NCI-H146 treated with DMSO at 0.1 percent for 48 hours (cell line): ENCODE results near the gene FOXO3.

Source experiments
- DNase-seq: peaks from one replicate; lab custom pipeline; 2025; ENCODE audit not compliant: unreplicated experiment; lab: John Stamatoyannopoulos, UW

The FOXO3 gene

DNA sequence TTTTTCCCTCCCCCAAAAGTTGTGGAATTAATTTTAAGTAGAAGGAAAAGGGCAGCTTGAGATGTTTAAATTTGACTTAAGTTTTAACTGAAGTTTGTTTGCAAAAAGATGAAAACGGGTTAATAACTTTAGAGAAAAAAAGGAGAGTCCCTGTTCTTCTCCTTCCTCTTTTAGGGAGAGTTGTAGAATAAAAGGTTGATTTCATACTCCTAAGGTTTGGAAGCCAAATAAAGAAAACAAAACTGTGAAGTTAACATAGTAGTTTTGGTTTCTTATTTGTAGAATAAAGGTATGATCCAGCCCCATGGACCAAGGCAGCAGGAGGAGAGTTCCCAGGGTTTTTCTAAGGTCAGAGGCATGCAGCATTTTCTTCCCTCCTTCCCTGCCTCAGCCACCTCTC lies 33.4 kb downstream of the FOXO3 start:
- no peak for DNase-seq

DNA sequence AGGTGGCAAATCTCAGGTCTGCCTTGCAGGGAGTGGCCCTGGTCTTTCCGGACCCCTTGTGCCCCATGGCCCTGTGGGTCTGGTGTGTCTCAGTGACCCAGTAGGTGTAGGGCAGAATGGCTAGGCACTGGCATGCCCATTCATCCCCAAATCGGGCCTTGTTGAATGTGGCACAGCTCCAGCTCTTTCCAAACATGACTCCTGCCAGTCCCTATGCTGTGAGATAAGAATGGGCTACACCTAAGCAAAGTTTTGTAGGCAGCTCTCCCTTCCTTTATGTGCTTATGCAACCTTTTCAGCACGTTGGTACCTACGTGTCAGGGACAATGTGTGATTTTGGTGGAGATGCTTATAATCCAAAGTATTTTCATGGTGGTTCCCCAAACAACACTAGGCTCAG lies 33.9 kb downstream of the FOXO3 start:
- DNase-seq = no peak

DNA sequence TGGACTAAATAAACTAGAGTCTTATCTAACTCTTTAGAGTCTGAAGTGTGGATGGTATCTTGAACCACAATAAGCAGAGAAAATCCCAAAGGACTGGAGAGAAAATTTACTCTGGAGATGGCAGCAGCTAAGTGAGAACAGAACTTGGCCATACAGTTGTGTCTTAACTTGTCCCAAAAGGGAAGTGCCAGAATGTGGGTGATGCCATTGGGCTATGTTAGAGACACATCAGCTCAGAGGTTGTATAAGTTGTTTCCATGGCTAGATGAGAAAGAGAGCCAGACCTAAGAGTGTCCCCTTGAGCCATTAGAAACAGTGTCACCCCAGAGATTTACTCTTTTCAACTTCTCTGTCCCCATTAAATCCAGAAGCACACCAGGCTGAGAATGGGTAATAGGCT lies 36.2 kb downstream of the FOXO3 start:
- DNase-seq = no peak

DNA sequence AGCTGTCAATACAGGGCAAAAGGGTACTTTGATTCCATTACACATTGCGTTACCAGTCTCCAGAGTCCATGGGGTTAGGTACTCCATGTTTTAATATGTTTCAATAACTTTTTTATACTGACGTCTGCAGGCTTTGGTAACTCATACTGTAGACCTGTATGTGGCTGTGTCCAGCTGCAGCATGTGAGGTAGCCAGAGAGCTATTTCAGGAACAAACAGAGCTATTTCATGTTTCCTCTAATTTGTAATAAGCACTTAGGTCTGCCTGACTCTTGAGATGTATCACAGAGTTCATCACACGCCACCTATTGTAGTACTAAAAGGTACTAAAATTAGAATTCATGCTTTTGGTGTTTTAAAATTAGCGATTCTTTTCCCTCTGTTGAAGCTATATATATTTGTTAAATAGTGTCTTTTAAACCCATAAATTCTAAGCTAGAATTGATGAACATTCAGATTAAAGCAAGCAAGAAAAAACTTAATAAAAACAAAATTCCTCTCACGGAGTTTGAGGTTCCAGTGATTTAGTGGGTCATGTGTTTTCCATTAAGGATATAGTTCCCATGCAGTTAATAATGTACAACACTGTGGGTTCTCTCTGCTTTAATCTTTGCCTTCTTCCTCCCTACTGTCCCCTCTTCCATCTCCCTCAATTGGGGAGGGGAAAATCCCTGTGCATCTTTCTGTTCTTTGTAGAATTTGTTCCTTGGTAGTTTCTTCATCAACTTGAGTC lies 37.0 kb downstream of the FOXO3 start:
- DNase-seq = no peak

DNA sequence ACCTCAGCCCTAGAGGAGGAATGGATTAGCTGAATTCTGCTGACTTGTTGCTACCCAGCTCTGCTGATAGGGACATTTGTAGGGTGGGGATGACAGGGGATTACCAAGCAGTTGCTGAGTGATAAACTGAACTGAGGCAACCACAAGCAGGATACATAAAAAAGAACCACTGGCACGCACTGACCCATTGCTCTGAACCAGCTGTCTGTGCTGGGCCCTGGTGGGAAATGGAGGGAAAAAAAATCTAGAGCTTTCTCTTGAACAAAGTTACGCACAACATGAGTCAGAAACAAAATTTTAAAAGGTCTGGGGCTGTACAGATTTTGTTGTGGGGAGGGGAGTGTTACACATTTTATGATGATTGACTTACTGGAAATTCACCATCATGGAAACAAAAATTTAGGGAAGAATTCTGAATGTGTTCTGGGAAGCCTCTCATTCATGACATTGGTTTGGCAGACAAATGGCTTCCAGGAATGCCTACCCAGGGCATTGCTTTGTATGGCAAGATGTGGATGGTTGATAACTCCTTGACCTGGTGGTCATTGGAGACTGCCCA lies 37.7 kb downstream of the FOXO3 start:
- no peak for DNase-seq

DNA sequence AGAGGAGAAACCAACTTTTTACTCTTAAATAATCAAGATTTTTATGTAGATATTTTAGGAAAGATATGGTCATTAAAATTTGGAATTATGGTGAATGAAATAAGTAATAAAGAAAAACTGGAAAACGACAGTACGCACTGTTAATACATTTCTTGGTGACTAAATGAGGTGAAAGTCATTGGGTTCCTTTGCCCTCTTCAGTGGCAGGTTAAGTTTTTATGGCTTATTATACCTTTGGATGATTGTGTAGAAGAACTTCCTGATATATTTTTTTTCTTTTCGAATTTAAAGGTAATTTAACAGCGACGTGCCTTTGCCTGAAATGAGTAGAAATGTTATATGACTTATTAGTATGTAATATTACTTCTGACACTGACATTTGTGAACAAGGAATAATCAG lies 43.4 kb downstream of the FOXO3 start:
- no peak for DNase-seq

DNA sequence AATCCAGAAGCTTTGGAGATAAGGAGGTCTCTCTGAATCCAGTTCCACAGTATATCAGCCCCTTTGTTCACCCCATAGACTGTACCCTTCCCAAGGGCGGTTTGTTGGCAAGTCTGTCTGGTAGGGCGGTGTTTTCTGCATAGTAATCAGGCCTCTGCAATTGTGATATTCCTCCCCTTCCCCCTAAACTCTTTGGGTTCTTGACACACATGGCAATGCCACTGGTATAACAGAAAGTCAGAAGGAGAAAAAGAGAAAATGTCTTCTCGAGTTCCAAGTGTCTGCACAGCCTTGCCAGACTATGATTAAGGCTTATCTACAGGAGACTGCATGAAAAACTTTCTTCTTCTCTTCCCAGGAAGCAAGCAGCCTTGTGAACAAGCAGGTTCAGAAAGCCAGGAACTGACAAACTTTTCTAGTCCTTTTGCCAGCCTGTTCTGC lies 45.6 kb downstream of the FOXO3 start:
- no peak for DNase-seq

DNA sequence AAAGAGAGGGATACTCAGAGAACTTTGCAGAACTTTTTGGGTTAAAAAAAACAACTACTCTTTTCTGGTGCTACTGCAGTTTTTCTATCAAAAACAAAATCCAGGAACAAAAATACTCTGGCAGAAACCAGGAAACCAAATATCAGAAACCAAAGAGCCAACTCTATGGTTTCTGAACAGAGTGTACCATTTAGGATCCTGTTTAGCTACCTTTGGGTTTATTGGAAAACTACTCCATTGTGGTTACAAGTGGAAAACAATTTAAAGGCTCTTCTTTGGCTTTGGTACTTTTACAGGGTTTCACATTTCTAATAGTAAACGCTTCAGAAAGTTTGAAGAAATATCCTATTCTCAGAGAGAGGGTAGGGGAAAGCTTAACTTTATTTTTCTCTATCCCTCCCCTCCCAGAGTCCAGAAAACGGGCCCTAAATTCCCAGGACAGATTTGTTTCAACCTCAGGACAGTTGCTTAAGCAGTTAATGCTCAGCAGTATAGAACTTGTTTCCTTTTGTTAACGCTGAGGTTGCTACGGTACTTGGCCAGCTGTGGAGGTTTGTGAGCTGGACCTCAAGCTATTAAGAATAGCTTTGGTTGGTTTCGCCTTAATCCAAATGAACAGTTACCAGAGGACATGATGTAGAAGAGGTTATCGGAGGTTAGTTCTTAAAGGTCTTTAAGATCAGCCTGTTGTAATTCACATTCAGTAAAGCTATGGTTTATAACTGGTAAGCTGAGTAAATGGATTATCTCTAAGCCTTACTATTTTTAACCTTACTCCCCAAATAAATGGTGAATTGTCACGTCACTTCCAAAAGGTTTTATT lies 47.9 kb downstream of the FOXO3 start:
- DNase-seq = no peak

DNA sequence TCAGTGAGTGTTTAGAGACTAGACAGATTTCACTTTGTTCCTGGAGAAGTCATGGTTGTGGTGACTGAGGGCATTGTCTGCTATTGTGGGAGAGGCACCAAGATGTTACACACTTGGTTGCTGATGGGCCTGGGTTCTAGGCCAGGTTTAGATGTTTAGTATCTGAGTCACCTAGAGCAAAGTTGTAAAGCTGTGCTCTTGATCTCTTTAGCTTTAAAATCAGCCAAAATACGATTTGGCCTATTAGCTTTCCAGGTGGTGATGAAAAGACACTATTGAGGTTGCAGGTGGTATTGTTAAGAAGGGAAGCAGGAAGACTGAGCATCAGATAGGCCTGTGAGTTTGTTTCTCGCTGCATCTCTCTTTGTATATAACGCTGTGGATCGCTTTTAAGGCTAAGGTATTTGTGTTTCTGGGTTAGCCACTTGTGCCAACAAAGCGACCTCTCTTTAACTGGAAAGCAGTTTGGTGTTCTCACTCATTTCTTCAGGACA lies 48.6 kb downstream of the FOXO3 start:
- DNase-seq = no peak

DNA sequence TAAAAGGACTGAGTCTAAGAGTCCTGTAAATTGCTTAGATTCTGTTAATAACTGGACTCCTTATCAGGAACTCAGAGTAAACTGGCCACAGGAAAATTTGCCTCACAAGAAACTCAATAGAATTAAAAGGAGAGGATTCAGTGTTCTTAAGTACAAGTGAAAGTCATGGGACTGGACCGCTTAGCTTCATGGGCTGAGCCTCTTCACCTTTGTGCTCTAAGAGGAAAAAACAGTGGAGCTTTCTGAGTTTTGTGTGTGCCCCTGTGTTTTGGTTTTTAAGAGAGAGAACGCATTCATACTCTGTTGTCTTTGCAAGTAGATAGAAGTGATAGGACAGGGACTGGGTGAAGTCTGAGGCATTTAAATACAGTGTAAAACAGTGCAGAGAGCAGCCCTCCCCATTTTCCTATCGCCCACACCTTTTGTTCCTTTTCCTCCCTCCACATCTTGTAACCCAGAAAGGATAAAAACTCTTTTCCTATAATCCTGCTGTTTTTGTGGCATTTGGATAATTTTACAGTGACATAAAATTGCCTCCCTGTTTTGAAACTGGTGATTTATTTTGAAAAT lies 49.6 kb downstream of the FOXO3 start:
- DNase-seq = no peak

DNA sequence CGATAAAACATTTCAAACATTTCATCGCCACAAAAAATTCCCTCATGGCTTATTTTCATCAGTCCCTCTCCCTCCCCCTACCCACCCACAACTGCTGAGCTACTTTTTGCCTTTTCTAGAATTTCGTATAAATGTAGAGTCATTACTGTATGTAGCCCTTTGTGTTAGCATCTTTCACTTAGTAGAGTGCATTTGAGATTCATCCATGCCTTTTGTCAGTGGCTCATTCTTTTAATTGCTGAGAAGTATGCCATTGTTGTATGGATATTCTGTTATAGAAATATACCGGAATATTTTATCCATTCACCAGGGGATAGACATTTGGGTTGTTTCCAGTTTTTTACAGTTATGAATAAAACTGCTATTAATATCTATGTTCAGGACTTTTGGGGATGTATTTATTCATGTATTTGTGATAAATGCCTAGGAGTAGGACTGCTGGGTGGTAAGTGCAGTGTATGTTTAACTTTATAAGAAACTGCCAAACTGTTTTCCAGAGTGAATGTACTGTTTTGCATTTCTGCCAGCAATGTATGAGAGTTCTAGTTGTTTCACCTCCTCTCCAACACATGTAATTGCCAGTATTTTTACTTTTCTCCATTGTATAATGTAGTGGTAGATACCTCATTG lies 50.4 kb downstream of the FOXO3 start:
- DNase-seq = no peak

DNA sequence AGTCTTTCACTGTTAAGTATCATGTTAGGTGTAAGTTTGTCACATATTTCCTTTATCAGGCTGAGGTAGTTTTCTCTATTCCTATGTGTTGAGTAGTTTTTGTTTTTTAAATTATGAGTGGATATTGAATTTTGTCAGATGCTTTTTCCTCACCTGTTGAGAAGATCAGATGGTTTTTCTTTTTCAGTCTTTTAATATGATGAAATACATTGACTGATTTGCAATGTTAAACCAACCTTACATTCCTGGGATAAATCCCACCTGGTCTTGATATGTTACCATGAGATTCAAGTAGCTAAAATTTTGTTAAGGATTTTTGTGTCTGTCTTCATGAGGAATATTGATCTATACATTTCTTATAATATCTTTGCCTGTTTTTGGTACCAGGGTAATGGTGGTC lies 52.1 kb downstream of the FOXO3 start:
- no peak for DNase-seq

DNA sequence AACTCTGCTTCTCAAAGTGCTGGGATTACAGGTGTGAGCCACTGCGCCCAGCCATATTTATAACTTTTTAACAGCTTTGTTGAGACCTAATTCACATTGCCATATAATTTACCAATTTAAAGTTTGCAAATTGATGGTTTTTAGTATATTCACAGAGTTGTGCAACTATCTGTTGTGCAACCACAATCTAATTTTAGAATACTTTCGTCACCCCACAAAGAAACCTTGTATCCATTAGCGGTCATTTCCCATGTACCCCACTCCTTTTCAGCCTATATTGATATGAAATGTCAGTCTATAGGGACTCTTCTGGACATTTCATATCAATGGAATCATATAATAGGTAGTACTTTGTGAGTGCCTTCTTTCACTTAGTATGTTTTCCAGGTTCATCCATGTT lies 55.8 kb downstream of the FOXO3 start:
- no peak for DNase-seq

DNA sequence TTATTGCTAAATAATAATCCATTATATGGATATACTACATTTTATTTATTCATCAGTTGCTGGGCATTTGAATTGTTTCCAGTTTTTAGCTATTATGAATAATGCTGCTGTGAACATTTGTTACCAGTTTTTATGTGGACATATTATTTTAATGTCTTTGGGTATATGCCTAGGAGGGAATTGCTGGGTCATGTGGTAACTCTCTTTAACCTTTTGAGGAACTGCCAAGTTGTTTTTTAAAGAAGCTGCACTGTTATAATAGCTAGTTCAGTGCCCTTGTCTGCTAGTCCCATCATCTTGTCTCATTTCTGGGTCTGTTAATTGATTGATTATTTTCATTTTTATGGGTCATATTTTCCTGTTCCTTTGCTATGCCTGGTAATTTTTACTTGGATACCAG lies 56.3 kb downstream of the FOXO3 start:
- no peak for DNase-seq

DNA sequence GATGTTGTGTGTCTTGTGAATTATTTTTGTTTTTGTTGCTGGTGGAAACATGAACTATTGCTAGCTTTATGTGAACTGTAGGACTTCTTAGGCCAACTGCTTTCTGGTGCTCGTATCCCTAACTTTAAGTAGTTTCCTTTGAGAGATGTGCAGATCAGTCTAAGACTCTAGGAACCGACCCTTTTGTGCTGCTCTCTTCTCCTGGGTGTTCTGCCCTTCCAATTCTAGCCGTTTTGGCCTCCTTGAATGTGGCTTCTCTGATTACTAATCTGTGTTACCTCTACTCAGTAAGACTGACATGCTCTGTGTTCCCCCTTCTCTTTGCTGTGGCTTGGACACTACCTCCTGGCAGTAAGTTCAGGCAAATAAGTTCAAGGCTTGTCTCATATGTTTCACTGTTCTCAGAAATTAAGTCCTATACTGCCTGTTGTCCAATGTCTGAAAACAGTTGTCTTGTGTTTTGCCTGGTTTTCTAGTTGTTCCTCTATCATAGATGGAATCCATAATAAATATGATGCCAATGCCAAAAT lies 58.0 kb downstream of the FOXO3 start:
- DNase-seq = no peak

DNA sequence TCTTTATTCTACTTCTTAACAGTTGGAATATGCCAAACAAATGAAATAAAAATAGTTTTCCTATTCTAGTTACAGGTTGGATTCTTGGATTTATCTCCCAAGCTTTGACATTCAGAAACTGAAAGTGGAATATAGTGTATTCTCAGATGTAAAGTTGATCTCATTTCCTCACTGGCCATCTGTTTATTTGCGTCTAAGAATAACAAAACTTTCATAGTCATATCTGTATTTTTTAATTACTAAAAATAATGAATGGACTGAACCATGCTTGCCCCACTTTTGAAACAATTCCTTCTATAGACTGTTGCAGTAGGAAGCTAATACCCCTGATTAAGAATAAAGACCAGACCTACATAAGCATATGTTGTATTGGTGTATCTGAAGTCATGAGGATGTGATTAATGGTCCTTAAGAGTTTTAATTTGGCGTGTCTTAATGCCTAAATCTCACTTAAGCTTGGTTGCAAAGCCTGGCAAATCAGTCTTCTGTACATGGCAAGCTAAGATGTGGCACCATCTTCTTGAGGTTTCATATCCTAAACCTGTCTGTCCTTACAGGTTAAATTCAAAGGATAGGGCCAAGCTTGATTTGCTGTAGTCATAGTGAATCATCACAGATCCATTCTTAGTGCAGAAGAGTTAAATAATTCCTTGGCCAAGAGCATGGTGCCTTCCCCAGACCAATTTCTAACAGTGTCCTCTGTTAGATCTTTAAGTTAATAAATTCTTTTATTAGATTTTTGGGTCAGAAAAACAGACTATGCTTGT lies 58.9 kb downstream of the FOXO3 start:
- DNase-seq = no peak

DNA sequence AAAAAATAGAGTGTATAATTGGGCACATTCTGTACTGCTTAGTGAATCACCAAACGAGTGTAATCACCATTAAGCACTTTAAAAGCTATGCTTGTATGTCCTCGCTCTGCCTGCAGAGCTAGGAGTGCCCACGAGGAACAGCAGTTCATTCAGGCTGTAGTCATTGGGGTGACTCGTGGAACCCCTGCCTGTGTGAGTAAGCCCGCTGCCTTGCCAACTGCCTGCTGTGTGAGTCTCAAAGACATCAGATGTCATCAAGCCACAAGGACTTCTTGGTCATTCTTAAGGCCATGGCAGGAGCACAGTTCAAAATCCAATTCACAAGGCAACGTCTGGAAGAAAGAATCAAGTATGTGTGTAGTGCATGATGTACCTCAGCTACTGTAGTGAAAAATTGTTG lies 60.4 kb downstream of the FOXO3 start:
- DNase-seq = no peak

DNA sequence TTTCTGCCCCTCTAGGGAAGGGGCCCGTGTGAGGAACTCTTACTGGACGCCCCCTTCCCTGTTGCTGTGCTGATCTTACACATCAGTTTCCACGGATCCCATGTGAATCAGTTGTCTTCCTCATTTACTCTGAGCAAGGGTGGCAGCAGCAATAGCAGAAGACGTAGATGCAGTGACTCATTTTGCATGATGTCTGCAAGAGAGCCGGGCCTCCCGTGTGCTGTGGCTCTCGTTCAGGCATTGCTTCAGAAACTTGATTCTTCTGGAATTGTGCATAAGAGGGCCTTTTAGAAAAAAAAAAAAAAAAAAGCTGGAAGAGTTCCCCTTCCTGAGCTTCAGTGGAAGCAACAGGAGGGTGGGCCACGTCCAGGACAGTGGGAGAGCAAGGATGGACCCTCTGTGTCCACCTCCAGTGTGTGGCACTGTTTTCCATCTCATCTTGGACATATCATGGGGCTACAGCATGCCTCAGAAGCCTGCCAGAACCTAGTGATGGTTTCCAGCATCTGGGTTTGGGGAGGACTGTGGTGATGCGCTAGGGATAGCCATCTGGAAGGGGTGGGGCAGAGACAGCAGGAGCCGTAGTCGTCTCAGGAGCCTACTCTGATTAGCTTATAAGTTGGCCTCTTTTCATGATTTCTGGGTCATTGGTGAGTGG lies 62.1 kb downstream of the FOXO3 start:
- no peak for DNase-seq

DNA sequence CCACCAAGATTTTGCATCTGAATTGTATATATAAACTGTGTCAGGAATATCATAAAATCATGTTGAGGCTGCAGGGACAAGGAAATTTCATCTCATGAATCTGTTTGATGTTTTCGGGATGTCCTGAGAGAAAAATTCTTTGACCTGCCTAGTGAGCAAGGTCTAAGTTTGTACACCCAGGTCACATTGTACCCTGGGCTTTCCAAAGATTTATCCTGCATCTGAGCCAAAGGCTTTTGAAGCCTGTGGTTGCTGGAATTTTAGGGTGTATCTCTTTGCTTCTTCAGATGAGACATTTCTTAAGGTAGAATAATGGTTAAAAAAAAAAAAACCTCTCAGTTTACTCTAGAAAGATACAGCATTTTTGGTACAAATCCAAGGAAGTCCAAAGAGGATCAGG lies 63.3 kb downstream of the FOXO3 start:
- no peak for DNase-seq

DNA sequence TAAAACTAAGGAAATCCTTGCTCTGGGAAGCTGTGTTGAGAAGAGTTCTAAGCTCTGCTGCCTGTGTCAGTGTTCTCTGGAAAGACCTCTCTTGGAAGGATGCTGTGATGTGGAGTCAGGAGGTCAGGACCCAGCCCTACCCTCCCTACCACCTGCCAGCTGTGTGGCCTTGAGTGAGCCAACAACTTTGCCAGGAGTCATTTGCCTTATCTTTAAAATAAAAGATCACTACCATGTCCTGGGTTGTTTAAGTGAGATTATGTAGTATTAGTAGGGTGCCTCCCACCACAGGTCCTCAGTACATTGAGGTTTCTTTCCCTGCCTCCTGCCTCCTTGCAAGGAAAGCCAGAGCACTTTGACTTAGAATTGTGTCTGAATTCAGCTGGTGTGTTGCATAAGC lies 64.9 kb downstream of the FOXO3 start:
- DNase-seq = no peak
